HepG2 (cell line): ENCODE measurements around the gene SOWAHD. TPM values are rescaled to one million over a fixed set of nuclear protein-coding genes. Genes with fewer than 3 reads are reported as not detected.
A peak's percentile ranks its signal among the peaks of the same experiment; 100 is the strongest.

Source experiments
- CBX1 ChIP-seq: IDR thresholded peaks from one replicate; pipeline ENCODE4 v1.6.1; 2016; ENCODE audit warnings: antibody characterized with exemption, low read depth
- DMAP1 ChIP-seq: IDR thresholded peaks from 2 replicates; pipeline ENCODE4 v1.6.1; 2016
- MAZ ChIP-seq, 2 experiments: sonication (generic) in 1 of 2; formaldehyde crosslinking in 1 of 2; IDR thresholded peaks; 2 replicates each; pipeline versions ENCODE4 v1.5.0 to v1.6.1; 2012 to 2020; ENCODE audit warnings: low read depth in 2 of 2, mild to moderate bottlenecking in 2 of 2, borderline replicate concordance in 1 of 2, improper control_type of control experiment in 1 of 2, low read length in 1 of 2, missing genetic modification reagents in 1 of 2, moderate library complexity in 1 of 2
- MYC ChIP-seq: sonication (generic); formaldehyde crosslinking; IDR thresholded peaks from 2 replicates; pipeline ENCODE4 v1.9.0; 2021; ENCODE audit warnings: missing genetic modification reagents, borderline replicate concordance
- NFIC ChIP-seq: IDR thresholded peaks from 2 replicates; pipeline ENCODE4 v1.6.1; 2012; ENCODE audit warnings: mild to moderate bottlenecking, low read length, inconsistent platforms
- POLR2A ChIP-seq, 2 experiments: IDR thresholded peaks; 2 replicates each; pipeline ENCODE4 v1.6.1; 2011; ENCODE audit warnings: low read depth in 2 of 2, low read length in 2 of 2, mild to moderate bottlenecking in 1 of 2, moderate library complexity in 1 of 2; ENCODE audit not compliant: insufficient read depth in 1 of 2
- RBFOX2 ChIP-seq: fragments of 200-400 bp; formaldehyde crosslinking; IDR thresholded peaks from 2 replicates; pipeline ENCODE4 v1.6.1; 2017; ENCODE audit warnings: low read depth, mild to moderate bottlenecking, low read length
- TOE1 ChIP-seq: sonication (generic); formaldehyde crosslinking; IDR thresholded peaks from 2 replicates; pipeline ENCODE4 v1.4.0; 2020; ENCODE audit warnings: mild to moderate bottlenecking, missing genetic modification reagents
- U2AF1 ChIP-seq: fragments of 200-400 bp; formaldehyde crosslinking; optimal IDR thresholded peaks from 2 replicates; pipeline ENCODE3; 2017; ENCODE audit warnings: mild to moderate bottlenecking, low read depth, low read length
- ZFP36L1 ChIP-seq: sonication (generic); formaldehyde crosslinking; IDR thresholded peaks from 2 replicates; pipeline ENCODE4 v1.8.0; 2022; ENCODE audit warnings: mild to moderate bottlenecking, missing genetic modification reagents, moderate library complexity
- ZFP82 ChIP-seq: sonication (generic); formaldehyde crosslinking; IDR thresholded peaks from 2 replicates; pipeline ENCODE4 v1.5.1; 2020; ENCODE audit warnings: mild to moderate bottlenecking, missing genetic modification reagents, borderline replicate concordance
- ZFYVE20 ChIP-seq: sonication (generic); formaldehyde crosslinking; IDR thresholded peaks from 2 replicates; pipeline ENCODE4 v1.8.0; 2023; ENCODE audit warnings: low read depth, mild to moderate bottlenecking, moderate library complexity, missing genetic modification reagents, borderline replicate concordance
- ZNF136 ChIP-seq: sonication (generic); formaldehyde crosslinking; IDR thresholded peaks from 2 replicates; pipeline ENCODE4 v1.8.1; 2022; ENCODE audit warnings: low read depth, mild to moderate bottlenecking, moderate library complexity, missing genetic modification reagents
- ZNF138 ChIP-seq: sonication (generic); formaldehyde crosslinking; IDR thresholded peaks from 2 replicates; pipeline ENCODE4 v1.5.0; 2020; ENCODE audit warnings: mild to moderate bottlenecking, low read depth, missing genetic modification reagents
- ZNF530 ChIP-seq: sonication (generic); formaldehyde crosslinking; IDR thresholded peaks from 2 replicates; pipeline ENCODE4 v1.5.0; 2020; ENCODE audit warnings: low read depth, mild to moderate bottlenecking, missing genetic modification reagents
- ZNF572 ChIP-seq: sonication (generic); formaldehyde crosslinking; IDR thresholded peaks from 2 replicates; pipeline ENCODE4 v1.5.1; 2020; ENCODE audit warnings: mild to moderate bottlenecking, missing genetic modification reagents
- ZNF780A ChIP-seq: sonication (generic); formaldehyde crosslinking; IDR thresholded peaks from 2 replicates; pipeline ENCODE4 v1.8.0; 2022; ENCODE audit warnings: mild to moderate bottlenecking, missing genetic modification reagents, moderate library complexity
- ZSCAN9 ChIP-seq: IDR thresholded peaks from 2 replicates; pipeline ENCODE4 v1.6.1; 2016; ENCODE audit warnings: borderline replicate concordance
- polyA plus RNA-seq, 8 experiments: library from polyadenylated mRNA; depleted of rRNA in 3 of 8; stranded (reverse) in 7 of 8; unstranded in 1 of 8; fragments of >200 nt; fragmentation: Illumina TruSeq in 4 of 8; extraction: Trizol in 4 of 8; gene quantifications; 2 replicates each; pipeline versions ENCODE4 v1.2.1 to v1.2.3, GENCODE V29; 2011 to 2016; ENCODE audit warnings: low read depth in 4 of 8, missing spikeins in 1 of 8, mixed read lengths in 1 of 8; ENCODE audit not compliant: insufficient read depth in 1 of 8
- total RNA-seq, 5 experiments: library from RNA; depleted of rRNA; stranded (reverse); fragments of >200 nt; fragmentation: Illumina TruSeq; extraction: Trizol; gene quantifications; 2 replicates each; pipeline ENCODE4 v1.2.3, GENCODE V29; 2016; ENCODE audit warnings: low read depth in 1 of 5
- TF ChIP-seq, protein P1 (sequence below): sonication (generic); formaldehyde crosslinking; IDR thresholded peaks from 2 replicates; pipeline ENCODE4 v1.8.0; 2022; ENCODE audit warnings: mild to moderate bottlenecking, missing genetic modification reagents; ENCODE audit not compliant: insufficient replicate concordance
- TF ChIP-seq, protein P2 (sequence below): IDR thresholded peaks from 2 replicates; pipeline ENCODE4 v1.6.1; 2018; ENCODE audit warnings: missing genetic modification reagents, mild to moderate bottlenecking, missing compliant biosample characterization
- TF ChIP-seq, protein P3 (sequence below): sonication (generic); formaldehyde crosslinking; IDR thresholded peaks from 2 replicates; pipeline ENCODE4 v1.9.0; 2021; ENCODE audit warnings: missing genetic modification reagents, borderline replicate concordance
- TF ChIP-seq, protein P4 (sequence below): IDR thresholded peaks from 2 replicates; pipeline ENCODE4 v1.6.1; 2016; ENCODE audit warnings: mild to moderate bottlenecking, missing biosample characterization, missing genetic modification reagents
- TF ChIP-seq, protein P5 (sequence below): sonication (generic); formaldehyde crosslinking; IDR thresholded peaks from 2 replicates; pipeline ENCODE4 v1.5.0; 2020; ENCODE audit warnings: missing genetic modification reagents

The SOWAHD gene
- total and polyA plus RNA-seq, 2 of the 13 experiments (the other 11 are each of a cell fraction or from before 2014, with no cell fraction given): 1.0 to 1.3 TPM

DNA sequence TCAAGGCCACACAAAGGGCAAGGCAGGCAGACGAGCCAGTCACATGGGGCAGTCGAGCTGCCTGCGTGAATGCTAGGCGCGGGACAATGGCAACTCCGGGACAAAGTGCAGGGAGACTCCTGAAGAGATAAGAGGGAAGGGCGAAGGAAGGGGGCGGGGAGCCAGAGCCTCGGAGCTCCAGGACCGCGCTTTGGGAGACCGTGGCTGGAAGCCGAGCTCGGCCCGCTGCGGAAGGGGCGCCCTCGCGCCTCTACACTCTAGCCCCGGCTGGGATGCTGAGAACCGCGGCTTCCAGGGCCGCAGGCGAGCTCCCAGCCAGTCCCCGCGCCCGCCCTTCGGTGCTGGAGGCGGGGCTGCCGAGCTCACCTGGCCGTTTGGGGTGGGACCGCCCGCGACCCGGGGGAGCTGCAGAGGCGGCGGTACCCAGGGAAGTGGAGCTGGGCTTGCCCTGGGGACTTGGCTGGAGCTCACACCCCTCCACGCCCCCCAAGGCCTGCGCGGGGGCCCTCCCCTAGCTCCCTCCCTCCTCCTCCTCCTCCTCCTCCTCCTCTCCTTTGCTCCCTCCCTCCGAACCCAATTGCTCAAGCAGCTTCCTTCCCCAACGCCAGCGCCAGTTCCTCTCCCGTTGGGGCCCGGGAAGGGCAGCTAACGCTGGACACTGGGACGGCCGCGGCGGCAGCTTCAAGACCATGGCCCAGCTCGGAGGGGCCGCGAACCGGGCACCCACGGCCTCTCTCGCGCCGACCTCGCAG lies at the start of gene SOWAHD (continued):
- TF ChIP-seq ZFP36L1 (no peak), MAZ (IDR thresholded peaks at IDR 0.05; ENCODE audit: borderline replicate concordance, low read depth, low read length) (no peak), MAZ (CRISPR knock-in tag; IDR thresholded peaks at IDR 0.05; ENCODE audit: low read depth) (no peak), POLR2A (IDR thresholded peaks at IDR 0.05; ENCODE audit: insufficient read depth in 1 of 2, low read depth in 2 of 2, low read length in 2 of 2) (no peak; a peak in 2 of 4 replicates), RBFOX2 (peak; percentile 57; the same call in 1 of the 2 replicates), ZNF138 (CRISPR knock-in tag) (no peak), ZFYVE20 (no peak), ZFP82 (CRISPR knock-in tag) (no peak), ZNF136 (no peak), MYC (CRISPR knock-in tag) (peak; percentile 34; the same call in 1 of the 2 replicates), ZSCAN9 (CRISPR knock-in tag) (no peak), CBX1 (no peak), DMAP1 (CRISPR knock-in tag) (peak; percentile 66; the same call in 1 of the 2 replicates), ZNF780A (CRISPR knock-in tag) (no peak), NFIC (no peak), TOE1 (CRISPR knock-in tag) (0 out of 2 replicates have a peak, but pooled peaks have one; percentile 62), ZNF530 (CRISPR knock-in tag) (no peak), ZNF572 (CRISPR knock-in tag) (0 out of 2 replicates have a peak, but pooled peaks have one; percentile 50), U2AF1 (no peak)
- TF ChIP-seq, protein P1, sequence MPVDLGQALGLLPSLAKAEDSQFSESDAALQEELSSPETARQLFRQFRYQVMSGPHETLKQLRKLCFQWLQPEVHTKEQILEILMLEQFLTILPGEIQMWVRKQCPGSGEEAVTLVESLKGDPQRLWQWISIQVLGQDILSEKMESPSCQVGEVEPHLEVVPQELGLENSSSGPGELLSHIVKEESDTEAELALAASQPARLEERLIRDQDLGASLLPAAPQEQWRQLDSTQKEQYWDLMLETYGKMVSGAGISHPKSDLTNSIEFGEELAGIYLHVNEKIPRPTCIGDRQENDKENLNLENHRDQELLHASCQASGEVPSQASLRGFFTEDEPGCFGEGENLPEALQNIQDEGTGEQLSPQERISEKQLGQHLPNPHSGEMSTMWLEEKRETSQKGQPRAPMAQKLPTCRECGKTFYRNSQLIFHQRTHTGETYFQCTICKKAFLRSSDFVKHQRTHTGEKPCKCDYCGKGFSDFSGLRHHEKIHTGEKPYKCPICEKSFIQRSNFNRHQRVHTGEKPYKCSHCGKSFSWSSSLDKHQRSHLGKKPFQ (CRISPR knock-in tag): no peak
- TF ChIP-seq, protein P2, sequence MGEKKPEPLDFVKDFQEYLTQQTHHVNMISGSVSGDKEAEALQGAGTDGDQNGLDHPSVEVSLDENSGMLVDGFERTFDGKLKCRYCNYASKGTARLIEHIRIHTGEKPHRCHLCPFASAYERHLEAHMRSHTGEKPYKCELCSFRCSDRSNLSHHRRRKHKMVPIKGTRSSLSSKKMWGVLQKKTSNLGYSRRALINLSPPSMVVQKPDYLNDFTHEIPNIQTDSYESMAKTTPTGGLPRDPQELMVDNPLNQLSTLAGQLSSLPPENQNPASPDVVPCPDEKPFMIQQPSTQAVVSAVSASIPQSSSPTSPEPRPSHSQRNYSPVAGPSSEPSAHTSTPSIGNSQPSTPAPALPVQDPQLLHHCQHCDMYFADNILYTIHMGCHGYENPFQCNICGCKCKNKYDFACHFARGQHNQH (CRISPR knock-in tag): peak; percentile 68
- TF ChIP-seq, protein P3, sequence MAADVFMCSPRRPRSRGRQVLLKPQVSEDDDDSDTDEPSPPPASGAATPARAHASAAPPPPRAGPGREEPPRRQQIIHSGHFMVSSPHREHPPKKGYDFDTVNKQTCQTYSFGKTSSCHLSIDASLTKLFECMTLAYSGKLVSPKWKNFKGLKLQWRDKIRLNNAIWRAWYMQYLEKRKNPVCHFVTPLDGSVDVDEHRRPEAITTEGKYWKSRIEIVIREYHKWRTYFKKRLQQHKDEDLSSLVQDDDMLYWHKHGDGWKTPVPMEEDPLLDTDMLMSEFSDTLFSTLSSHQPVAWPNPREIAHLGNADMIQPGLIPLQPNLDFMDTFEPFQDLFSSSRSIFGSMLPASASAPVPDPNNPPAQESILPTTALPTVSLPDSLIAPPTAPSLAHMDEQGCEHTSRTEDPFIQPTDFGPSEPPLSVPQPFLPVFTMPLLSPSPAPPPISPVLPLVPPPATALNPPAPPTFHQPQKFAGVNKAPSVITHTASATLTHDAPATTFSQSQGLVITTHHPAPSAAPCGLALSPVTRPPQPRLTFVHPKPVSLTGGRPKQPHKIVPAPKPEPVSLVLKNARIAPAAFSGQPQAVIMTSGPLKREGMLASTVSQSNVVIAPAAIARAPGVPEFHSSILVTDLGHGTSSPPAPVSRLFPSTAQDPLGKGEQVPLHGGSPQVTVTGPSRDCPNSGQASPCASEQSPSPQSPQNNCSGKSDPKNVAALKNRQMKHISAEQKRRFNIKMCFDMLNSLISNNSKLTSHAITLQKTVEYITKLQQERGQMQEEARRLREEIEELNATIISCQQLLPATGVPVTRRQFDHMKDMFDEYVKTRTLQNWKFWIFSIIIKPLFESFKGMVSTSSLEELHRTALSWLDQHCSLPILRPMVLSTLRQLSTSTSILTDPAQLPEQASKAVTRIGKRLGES (CRISPR knock-in tag): no peak
- TF ChIP-seq, protein P4, sequence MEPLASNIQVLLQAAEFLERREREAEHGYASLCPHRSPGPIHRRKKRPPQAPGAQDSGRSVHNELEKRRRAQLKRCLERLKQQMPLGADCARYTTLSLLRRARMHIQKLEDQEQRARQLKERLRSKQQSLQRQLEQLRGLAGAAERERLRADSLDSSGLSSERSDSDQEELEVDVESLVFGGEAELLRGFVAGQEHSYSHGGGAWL (CRISPR knock-in tag): no peak
- TF ChIP-seq, protein P5, sequence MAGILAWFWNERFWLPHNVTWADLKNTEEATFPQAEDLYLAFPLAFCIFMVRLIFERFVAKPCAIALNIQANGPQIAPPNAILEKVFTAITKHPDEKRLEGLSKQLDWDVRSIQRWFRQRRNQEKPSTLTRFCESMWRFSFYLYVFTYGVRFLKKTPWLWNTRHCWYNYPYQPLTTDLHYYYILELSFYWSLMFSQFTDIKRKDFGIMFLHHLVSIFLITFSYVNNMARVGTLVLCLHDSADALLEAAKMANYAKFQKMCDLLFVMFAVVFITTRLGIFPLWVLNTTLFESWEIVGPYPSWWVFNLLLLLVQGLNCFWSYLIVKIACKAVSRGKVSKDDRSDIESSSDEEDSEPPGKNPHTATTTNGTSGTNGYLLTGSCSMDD (CRISPR knock-in tag): no peak
